Measurements from ENCODE around the gene PIK3R5. TPM values are rescaled to one million over a fixed set of nuclear protein-coding genes. Genes with fewer than 3 reads are reported as not detected.

PIK3R5 gene
- total RNA-seq, 1 donor from 2014 or later = 34.2 TPM

DNA sequence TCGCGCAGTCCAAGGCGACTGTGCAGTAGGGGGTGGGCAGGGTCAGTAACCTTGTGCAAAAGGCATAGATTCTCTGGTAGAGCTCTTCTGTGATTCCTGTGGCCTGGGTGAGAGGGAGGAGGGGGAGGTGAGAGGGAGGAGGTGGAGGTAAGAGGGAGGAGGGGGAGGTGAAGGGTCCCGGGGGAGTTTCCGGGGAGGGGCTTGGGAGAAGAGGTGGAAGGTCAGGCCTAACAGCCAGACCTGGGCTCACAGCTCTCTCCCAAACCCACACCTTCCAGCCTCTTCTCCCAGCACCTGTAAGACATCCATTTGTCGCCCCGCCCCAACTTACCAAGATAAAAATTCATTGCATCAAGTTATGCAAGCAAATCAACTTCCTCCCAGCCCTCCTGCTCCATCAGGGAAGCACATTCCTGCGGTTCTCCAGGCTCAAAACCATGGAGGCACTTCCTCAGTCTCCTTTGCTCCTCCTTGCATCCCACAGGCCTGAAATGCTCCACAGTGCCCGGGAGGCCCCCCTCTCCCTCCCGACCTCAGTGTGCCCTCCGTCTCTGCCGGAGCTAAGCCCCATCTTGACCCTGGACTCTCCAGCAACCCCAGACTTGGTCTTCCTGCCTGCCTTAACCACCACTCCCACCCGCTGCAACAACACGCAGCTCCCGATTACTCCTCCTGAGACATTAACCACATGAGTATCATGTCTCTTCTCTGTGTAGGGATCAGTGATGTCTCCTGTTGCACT lies 128.5 kb downstream of the PIK3R5 start:
- H3K36me3 Mint-ChIP-seq (ENCODE audit: low read depth) = peaks cover 2% of the 10 kb centered on the region
- no peak for DNase-seq
- TF ChIP-seq, protein P1, sequence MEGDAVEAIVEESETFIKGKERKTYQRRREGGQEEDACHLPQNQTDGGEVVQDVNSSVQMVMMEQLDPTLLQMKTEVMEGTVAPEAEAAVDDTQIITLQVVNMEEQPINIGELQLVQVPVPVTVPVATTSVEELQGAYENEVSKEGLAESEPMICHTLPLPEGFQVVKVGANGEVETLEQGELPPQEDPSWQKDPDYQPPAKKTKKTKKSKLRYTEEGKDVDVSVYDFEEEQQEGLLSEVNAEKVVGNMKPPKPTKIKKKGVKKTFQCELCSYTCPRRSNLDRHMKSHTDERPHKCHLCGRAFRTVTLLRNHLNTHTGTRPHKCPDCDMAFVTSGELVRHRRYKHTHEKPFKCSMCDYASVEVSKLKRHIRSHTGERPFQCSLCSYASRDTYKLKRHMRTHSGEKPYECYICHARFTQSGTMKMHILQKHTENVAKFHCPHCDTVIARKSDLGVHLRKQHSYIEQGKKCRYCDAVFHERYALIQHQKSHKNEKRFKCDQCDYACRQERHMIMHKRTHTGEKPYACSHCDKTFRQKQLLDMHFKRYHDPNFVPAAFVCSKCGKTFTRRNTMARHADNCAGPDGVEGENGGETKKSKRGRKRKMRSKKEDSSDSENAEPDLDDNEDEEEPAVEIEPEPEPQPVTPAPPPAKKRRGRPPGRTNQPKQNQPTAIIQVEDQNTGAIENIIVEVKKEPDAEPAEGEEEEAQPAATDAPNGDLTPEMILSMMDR (IDR thresholded peaks at IDR 0.05) = no peak

DNA sequence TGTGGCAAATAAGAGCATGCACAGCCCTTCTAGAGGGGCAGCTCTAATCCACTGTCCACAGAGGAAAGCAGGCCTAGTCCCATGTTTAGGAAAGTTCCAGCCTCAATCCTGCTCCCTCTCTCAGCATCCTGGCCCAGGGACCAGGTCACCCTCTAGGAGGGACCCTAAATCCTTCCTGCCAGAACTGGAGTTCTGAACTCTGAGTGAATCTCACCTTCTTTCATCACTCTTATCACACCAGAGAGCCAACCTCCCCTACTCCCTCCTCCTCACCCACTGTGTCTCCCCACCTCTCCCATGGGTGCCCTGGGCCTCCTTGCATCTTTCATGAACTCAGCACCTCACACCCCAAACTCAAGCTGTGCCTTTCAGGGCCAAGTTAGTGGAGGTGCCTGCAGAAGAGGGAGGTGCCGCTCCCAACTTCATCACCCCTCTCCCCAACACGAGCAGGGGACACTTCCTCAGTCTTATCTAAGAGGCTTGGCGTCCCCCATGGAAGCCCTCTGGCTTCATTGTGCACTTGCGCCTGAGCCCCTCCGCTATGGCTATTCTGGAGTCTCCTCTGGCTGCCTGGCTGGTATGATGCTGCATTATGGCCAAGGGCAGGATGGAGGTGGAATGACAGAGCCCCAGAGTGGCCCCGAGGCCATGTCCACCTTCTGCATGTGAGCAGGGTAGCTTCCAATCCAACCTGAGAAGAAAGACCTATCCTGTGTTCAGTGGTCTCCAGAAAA lies 129.7 kb downstream of the PIK3R5 start:
- DNase-seq = no peak
- no peak overlapping the region for H3K27ac Mint-ChIP-seq
- H3K36me3 Mint-ChIP-seq (ENCODE audit: low read depth) = peaks cover 2% of the 10 kb centered on the region
- no peaks in the 10 kb centered on the region for H3K9me3 Mint-ChIP-seq
- H3K4me3 Mint-ChIP-seq = no peak overlapping the region
- no peaks in the 10 kb centered on the region for H3K27me3 Mint-ChIP-seq
- no peaks in the 10 kb centered on the region for H3K4me1 Mint-ChIP-seq
- ChIA-PET POLR2A (no interaction called here), CTCF (no interaction called here)
- ATAC-seq (ENCODE audit: low read depth) = no peak
- intact Hi-C loops (cut with micrococcal nuclease) = no loop called here
- TF ChIP-seq, protein P1 (IDR thresholded peaks at IDR 0.05) = no peak

More for the DNA sequence above, 128.5 kb downstream of the PIK3R5 start:
- Mint-ChIP-seq H3K27ac (no peak overlapping the region), H3K27me3 (no peaks in the 10 kb centered on the region), H3K4me1 (no peaks in the 10 kb centered on the region), H3K4me3 (no peak overlapping the region), H3K9me3 (no peaks in the 10 kb centered on the region)
- no peak for ATAC-seq (ENCODE audit: low read depth)
- CTCF ChIA-PET = no interaction called here
- POLR2A ChIA-PET = no interaction called here
- intact Hi-C loops (cut with micrococcal nuclease) = no loop called here

DNA sequence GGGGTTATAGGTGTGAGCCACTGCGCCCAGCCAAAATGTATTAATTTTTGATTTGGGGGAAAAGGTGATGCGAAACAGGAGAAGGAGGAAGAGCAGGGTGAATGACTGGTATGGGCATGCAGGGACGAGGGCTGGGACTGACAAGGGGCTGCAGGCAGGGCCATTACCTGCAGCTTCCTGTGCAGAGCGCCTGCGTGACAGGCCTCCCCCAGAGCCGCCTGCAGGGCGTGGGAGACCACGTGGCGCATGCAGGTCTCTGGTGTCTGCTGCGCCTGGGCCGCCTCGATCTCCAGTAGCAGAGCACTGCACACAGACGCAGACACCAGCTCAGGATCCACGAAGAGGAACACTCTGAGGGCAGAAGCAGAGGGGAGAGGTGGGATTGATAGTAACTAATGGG lies 130.4 kb downstream of the PIK3R5 start:
- CTCF ChIA-PET = no interaction called here
- no peaks in the 10 kb centered on the region for H3K9me3 Mint-ChIP-seq
- H3K27ac Mint-ChIP-seq = no peak overlapping the region
- intact Hi-C loops (cut with micrococcal nuclease) = no loop called here
- no peaks in the 10 kb centered on the region for H3K4me1 Mint-ChIP-seq
- H3K27me3 Mint-ChIP-seq = no peaks in the 10 kb centered on the region
- ATAC-seq (ENCODE audit: low read depth) = no peak
- H3K36me3 Mint-ChIP-seq (ENCODE audit: low read depth) = peaks cover 2% of the 10 kb centered on the region
- POLR2A ChIA-PET = no interaction called here
- TF ChIP-seq, protein P1 (IDR thresholded peaks at IDR 0.05) = no peak
- no peak overlapping the region for H3K4me3 Mint-ChIP-seq
- DNase-seq = no peak

- ATAC-seq (ENCODE audit: low read depth) (peak; percentile 21), DNase-seq (peak; percentile 31)
- POLR2A ChIA-PET = no interaction called here
- Mint-ChIP-seq H3K4me1 (no peaks in the 10 kb centered on the region), H3K36me3 (ENCODE audit: low read depth) (peaks cover 2% of the 10 kb centered on the region), H3K4me3 (no peak overlapping the region), H3K27ac (no peak overlapping the region), H3K27me3 (no peaks in the 10 kb centered on the region), H3K9me3 (no peaks in the 10 kb centered on the region)
- TF ChIP-seq, protein P1 (IDR thresholded peaks at IDR 0.05) = no peak
- intact Hi-C loops (cut with micrococcal nuclease) = no loop called here
- CTCF ChIA-PET = interaction anchor here (0.9 to 1.6 kb wide), 3 partner anchors 16 to 47 kb away, joined by 3 to 4 read pairs (median 3); no protein-coding TSS in a partner anchor
Measured at GRCh38 chr17:8832711-8833352, 132.7 kb downstream of the PIK3R5 start.

DNA sequence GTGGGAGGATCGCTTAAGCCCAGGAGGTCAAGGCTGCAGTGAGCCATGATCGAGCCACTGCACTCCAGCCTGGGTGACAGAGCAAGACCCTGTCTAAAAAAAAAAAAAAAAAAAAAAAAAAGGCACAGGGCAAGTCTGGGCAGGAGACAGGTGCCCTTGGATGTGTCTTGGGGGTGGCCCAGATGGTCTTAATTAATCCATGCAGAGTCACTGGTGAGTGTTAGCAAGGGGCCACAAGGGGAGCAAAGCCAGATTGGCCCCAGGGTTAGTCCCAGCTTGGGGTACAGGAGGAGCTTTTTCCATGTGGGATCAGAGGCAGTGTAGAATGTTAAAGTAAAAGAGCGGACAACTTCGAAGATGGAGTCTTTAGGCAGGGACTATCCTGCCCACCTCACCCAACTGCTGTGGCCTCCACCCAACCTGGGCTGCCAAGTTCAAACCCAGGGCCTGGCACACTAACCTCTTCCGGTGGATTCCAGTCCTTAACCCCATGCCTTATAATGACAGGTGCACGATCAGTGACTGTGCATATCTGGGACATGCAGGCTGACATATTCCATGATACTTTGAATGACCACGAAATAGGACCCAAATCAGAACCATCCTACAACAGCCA lies 134.2 kb downstream of the PIK3R5 start:
- Mint-ChIP-seq H3K9me3 (no peaks in the 10 kb centered on the region), H3K4me1 (no peaks in the 10 kb centered on the region), H3K27ac (no peak overlapping the region), H3K4me3 (no peak overlapping the region), H3K27me3 (no peaks in the 10 kb centered on the region), H3K36me3 (ENCODE audit: low read depth) (peaks cover 2% of the 10 kb centered on the region)
- POLR2A ChIA-PET = no interaction called here
- CTCF ChIA-PET = no interaction called here
- DNase-seq (no peak), ATAC-seq (ENCODE audit: low read depth) (no peak)
- TF ChIP-seq, protein P1 (IDR thresholded peaks at IDR 0.05) = no peak
- intact Hi-C loops (cut with micrococcal nuclease) = no loop called here
